SK-N-SH (cell line): ENCODE measurements around the gene GRIP2.

Experiments
- EZH2phosphoT487 ChIP-seq: fragments of 200-600 bp; sonication (generic); IDR thresholded peaks from 2 replicates; pipeline ENCODE4 v1.6.1; 2017; ENCODE audit warnings: low read depth, mixed run types, mild to moderate bottlenecking, antibody characterized with exemption, moderate library complexity, borderline replicate concordance
- GABPA ChIP-seq: IDR thresholded peaks from 2 replicates; pipeline ENCODE4 v1.4.0; 2012; ENCODE audit warnings: low read depth, mild to moderate bottlenecking
- JUND ChIP-seq: IDR thresholded peaks from 2 replicates; pipeline ENCODE4 v1.4.0; 2012
- MAX ChIP-seq: IDR thresholded peaks from 2 replicates; pipeline ENCODE4 v1.4.0; 2012; ENCODE audit warnings: low read depth
- POLR2AphosphoS5 ChIP-seq: IDR thresholded peaks from 2 replicates; pipeline ENCODE4 v1.6.1; 2012; ENCODE audit warnings: low read depth, low read length
- RAD21 ChIP-seq: IDR thresholded peaks from 2 replicates; pipeline ENCODE4 v1.6.1; 2012; ENCODE audit warnings: mild to moderate bottlenecking, low read length
- RFX5 ChIP-seq: IDR thresholded peaks from 2 replicates; pipeline ENCODE4 v1.6.1; 2012; ENCODE audit warnings: mild to moderate bottlenecking, improper control_type of control experiment, low read length
- TF ChIP-seq, protein P1 (sequence below): fragments of 150-350 bp; IDR thresholded peaks from 2 replicates; pipeline ENCODE4 v1.6.1; 2016; ENCODE audit warnings: mild to moderate bottlenecking, low read depth, low read length
- TF ChIP-seq, protein P2 (sequence below): fragments of 200-600 bp; sonication (generic); IDR thresholded peaks from 2 replicates; pipeline ENCODE4 v1.6.1; 2017; ENCODE audit warnings: antibody characterized with exemption, mild to moderate bottlenecking, moderate library complexity
- TF ChIP-seq, protein P3 (sequence below): fragments of 150-350 bp; IDR thresholded peaks from 2 replicates; pipeline ENCODE4 v1.6.1; 2017; ENCODE audit warnings: antibody characterized with exemption, low read length, low read depth, borderline replicate concordance
- TF ChIP-seq, protein P4 (sequence below): IDR thresholded peaks from 2 replicates; pipeline ENCODE4 v1.6.1; 2012; ENCODE audit warnings: mild to moderate bottlenecking, low read depth, low read length, moderate library complexity

DNA sequence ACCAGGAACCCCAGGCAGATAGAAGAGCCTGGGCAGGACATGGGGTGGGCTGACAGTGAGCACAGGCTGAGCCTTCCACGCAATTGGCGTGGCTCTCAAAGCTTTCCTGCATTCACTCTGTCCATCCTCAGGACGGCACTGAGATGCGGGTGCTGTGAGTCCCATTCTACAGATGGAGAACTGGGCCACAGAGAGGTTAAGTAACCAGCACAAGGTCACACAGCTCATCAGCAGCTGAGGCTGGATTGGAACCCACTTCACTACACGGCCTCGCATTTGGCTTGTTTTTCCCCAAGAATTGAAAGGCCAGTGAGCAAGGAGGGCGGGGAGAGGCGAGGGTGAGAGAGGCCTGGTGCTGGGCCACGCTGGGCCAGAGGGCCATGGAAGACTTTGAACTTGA, 36.0 kb upstream of the GRIP2 start:
- TF ChIP-seq, protein P1, sequence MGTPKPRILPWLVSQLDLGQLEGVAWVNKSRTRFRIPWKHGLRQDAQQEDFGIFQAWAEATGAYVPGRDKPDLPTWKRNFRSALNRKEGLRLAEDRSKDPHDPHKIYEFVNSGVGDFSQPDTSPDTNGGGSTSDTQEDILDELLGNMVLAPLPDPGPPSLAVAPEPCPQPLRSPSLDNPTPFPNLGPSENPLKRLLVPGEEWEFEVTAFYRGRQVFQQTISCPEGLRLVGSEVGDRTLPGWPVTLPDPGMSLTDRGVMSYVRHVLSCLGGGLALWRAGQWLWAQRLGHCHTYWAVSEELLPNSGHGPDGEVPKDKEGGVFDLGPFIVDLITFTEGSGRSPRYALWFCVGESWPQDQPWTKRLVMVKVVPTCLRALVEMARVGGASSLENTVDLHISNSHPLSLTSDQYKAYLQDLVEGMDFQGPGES = no peak
- TF ChIP-seq, protein P2, sequence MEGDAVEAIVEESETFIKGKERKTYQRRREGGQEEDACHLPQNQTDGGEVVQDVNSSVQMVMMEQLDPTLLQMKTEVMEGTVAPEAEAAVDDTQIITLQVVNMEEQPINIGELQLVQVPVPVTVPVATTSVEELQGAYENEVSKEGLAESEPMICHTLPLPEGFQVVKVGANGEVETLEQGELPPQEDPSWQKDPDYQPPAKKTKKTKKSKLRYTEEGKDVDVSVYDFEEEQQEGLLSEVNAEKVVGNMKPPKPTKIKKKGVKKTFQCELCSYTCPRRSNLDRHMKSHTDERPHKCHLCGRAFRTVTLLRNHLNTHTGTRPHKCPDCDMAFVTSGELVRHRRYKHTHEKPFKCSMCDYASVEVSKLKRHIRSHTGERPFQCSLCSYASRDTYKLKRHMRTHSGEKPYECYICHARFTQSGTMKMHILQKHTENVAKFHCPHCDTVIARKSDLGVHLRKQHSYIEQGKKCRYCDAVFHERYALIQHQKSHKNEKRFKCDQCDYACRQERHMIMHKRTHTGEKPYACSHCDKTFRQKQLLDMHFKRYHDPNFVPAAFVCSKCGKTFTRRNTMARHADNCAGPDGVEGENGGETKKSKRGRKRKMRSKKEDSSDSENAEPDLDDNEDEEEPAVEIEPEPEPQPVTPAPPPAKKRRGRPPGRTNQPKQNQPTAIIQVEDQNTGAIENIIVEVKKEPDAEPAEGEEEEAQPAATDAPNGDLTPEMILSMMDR = no peak
- TF ChIP-seq RAD21 (no peak), MAX (no peak), POLR2AphosphoS5 (no peak), JUND (no peak), GABPA (no peak), RFX5 (no peak), EZH2phosphoT487 (no peak)
- TF ChIP-seq, protein P3, sequence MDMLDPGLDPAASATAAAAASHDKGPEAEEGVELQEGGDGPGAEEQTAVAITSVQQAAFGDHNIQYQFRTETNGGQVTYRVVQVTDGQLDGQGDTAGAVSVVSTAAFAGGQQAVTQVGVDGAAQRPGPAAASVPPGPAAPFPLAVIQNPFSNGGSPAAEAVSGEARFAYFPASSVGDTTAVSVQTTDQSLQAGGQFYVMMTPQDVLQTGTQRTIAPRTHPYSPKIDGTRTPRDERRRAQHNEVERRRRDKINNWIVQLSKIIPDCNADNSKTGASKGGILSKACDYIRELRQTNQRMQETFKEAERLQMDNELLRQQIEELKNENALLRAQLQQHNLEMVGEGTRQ = no peak
- TF ChIP-seq, protein P4, sequence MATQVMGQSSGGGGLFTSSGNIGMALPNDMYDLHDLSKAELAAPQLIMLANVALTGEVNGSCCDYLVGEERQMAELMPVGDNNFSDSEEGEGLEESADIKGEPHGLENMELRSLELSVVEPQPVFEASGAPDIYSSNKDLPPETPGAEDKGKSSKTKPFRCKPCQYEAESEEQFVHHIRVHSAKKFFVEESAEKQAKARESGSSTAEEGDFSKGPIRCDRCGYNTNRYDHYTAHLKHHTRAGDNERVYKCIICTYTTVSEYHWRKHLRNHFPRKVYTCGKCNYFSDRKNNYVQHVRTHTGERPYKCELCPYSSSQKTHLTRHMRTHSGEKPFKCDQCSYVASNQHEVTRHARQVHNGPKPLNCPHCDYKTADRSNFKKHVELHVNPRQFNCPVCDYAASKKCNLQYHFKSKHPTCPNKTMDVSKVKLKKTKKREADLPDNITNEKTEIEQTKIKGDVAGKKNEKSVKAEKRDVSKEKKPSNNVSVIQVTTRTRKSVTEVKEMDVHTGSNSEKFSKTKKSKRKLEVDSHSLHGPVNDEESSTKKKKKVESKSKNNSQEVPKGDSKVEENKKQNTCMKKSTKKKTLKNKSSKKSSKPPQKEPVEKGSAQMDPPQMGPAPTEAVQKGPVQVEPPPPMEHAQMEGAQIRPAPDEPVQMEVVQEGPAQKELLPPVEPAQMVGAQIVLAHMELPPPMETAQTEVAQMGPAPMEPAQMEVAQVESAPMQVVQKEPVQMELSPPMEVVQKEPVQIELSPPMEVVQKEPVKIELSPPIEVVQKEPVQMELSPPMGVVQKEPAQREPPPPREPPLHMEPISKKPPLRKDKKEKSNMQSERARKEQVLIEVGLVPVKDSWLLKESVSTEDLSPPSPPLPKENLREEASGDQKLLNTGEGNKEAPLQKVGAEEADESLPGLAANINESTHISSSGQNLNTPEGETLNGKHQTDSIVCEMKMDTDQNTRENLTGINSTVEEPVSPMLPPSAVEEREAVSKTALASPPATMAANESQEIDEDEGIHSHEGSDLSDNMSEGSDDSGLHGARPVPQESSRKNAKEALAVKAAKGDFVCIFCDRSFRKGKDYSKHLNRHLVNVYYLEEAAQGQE = no peak
